Measurements from ENCODE around the gene C1orf21.

DNA sequence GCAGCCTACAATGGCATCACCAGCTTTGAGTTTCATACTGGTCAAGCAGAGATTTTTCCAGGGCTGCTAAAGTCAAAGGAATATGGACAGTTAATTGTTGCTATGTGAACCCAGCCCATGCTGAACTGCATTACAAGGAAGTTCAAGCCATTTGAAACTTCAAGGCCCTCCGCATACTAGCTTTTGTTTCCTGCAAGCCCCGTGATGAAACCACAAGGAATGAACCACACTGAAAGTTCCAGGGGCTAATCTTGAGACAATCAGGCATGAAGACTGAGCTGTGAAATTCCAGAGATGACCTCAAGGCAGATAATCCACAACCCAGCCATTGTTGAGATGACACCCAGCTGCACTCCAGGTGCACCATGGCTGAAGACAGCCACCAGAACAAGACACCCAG lies 180.8 kb downstream of the C1orf21 start:
- TF ChIP-seq POLR2A (IDR thresholded peaks at IDR 0.05; ENCODE audit: low read depth, low read length) (no peak), POLR2AphosphoS5 (IDR thresholded peaks at IDR 0.05; ENCODE audit: low read depth, low read length) (no peak)

Data from GM12891 (cell line).